Naive B cell (primary cell): ENCODE results near the gene SMCO4. TPM values are rescaled to one million over a fixed set of nuclear protein-coding genes. Genes with fewer than 3 reads are reported as not detected.

ENCODE experiments used
- ATAC-seq, 2 donors: fragments of 150-1000 bp; cut with Tn5 transposase; 2 replicates each; pipeline ENCODE4 v1.10.0; 2021; ENCODE audit warnings: low read depth in 2 of 2, mild to moderate bottlenecking in 2 of 2, moderate library complexity in 2 of 2
- DNase-seq: peaks from one replicate; pipeline ENCODE4 v3.0.0; 2022
- H3K27ac Mint-ChIP-seq, 6 donors: one replicate each; pipeline ENCODE4 v1.8.0; 2020 to 2022; ENCODE audit warnings: mild to moderate bottlenecking in 6 of 6, mixed read lengths in 6 of 6, moderate library complexity in 5 of 6, inconsistent platforms in 2 of 6
- H3K27me3 Mint-ChIP-seq, 3 donors: one replicate each; pipeline ENCODE4 v1.8.0; 2021 to 2022; ENCODE audit warnings: mixed read lengths in 3 of 3, mild to moderate bottlenecking in 1 of 3
- H3K36me3 Mint-ChIP-seq, 2 donors: one replicate each; pipeline ENCODE4 v1.8.0; 2020 to 2022; ENCODE audit warnings: mixed read lengths in 2 of 2, inconsistent platforms in 1 of 2, mild to moderate bottlenecking in 1 of 2
- H3K4me1 Mint-ChIP-seq, 3 donors: one replicate each; pipeline ENCODE4 v1.8.0; 2020 to 2022; ENCODE audit warnings: mixed read lengths in 3 of 3, inconsistent platforms in 1 of 3, mild to moderate bottlenecking in 1 of 3, moderate library complexity in 1 of 3
- H3K4me3 Mint-ChIP-seq, 8 donors: one replicate each; pipeline ENCODE4 v1.8.0; 2020 to 2022; ENCODE audit warnings: mild to moderate bottlenecking in 8 of 8, mixed read lengths in 8 of 8, moderate library complexity in 8 of 8, inconsistent platforms in 2 of 8
- H3K9me3 Mint-ChIP-seq, 7 donors: one replicate each; pipeline ENCODE4 v1.8.0; 2020 to 2022; ENCODE audit warnings: mixed read lengths in 7 of 7, mild to moderate bottlenecking in 5 of 7, inconsistent platforms in 2 of 7, moderate library complexity in 1 of 7
- polyA plus RNA-seq, 6 donors: library from polyadenylated mRNA; unstranded; fragments of 300-500 nt; fragmentation: Illumina TruSeq; gene quantifications; one replicate each; pipeline ENCODE4 v1.2.3, GENCODE V29; 2021; ENCODE audit warnings: low read depth in 6 of 6

SMCO4 gene
- polyA plus RNA-seq, 6 donors from 2014 or later = 1.2 to 63.3 (median 2.7) TPM; not detected in 1

DNA sequence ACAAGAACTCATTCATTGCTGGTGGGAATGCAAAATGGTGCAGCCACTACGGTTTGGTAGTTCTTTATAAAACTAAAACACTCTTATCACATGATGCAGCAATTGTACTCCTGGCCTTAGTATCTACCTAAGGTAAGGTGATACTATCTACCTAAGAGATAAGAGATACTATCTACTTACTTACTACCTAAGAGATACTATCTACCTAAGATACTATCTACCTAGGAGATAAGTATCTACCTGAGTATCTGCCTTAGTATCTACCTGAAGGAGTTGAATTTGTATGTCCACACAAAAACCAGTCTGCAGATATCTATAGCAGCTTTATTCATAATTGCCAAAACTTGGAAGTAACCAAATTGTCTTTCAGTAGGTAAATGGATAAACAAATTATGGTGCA lies 29.0 kb upstream of the SMCO4 start:
- Mint-ChIP-seq H3K27ac (no peak overlapping the region), H3K9me3 (peaks cover 0 to 2% (median 0%) of the 10 kb centered on the region in 7 donors), H3K36me3 (no peaks in the 10 kb centered on the region), H3K4me3 (no peak overlapping the region), H3K4me1 (no peaks in the 10 kb centered on the region), H3K27me3 (peaks cover 5 to 11% (median 5%) of the 10 kb centered on the region in 3 donors)
- DNase-seq (no peak), ATAC-seq (no peak)

DNA sequence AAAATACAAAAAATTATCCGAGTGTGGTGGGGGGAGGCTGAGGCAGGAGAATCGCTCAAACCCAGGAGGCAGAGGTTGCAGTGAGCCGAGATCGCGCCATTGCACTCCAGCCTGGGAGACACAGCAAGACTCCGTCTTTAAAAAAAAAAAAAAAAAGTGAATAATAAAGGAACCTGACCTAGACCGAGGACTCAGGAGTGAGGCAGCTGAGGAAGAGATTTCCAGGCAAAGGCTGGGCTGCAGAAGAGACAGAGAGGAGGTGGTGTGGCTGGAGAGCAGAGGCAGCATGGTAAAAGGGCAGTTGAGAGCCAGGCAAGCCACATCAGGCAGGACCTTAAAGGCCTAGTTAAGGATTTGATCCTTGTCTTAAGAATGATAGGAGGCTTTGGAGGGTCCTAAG lies 28.4 kb upstream of the SMCO4 start:
- peaks cover 0 to 2% (median 0%) of the 10 kb centered on the region in 7 donors for H3K9me3 Mint-ChIP-seq
- no peak overlapping the region for H3K27ac Mint-ChIP-seq
- no peak for DNase-seq
- ATAC-seq = no peak
- no peak overlapping the region for H3K4me3 Mint-ChIP-seq
- peaks cover 5 to 11% (median 5%) of the 10 kb centered on the region in 3 donors for H3K27me3 Mint-ChIP-seq
- no peaks in the 10 kb centered on the region for H3K4me1 Mint-ChIP-seq
- H3K36me3 Mint-ChIP-seq = no peaks in the 10 kb centered on the region

DNA sequence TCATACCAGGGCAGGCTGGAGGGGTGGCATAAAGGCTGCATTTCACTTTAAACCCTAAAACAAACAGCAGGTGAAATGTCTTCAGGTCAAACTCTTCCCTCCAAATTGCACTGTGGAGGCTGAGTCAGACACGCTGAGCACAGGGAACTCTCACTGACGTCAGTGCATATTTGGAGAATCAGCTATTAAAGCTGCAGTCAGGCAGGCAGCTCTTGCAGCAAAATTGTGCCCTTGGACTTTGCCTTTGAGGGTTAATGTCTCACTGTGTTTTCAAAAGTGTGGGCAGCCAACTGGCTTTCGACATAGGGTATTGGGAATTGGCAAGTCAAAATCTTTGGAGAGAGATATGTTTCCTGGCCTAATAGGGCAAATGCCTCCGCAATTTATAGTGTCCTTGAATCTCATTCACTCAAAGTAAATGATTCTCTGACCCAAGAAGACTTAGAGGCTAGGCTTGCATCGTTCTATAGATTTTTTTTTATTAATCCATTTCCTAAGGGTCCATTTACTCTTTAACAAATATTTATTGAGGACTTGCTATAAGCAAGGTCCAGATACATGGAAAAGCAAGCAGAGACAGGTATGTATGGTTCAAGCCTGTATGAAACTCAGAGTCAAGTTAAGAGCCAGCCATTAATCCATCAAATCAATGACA lies 27.7 kb upstream of the SMCO4 start:
- peaks cover 0 to 2% (median 0%) of the 10 kb centered on the region in 7 donors for H3K9me3 Mint-ChIP-seq
- H3K36me3 Mint-ChIP-seq = no peaks in the 10 kb centered on the region
- H3K4me1 Mint-ChIP-seq = no peaks in the 10 kb centered on the region
- no peak for ATAC-seq
- H3K27ac Mint-ChIP-seq = no peak overlapping the region
- no peak overlapping the region for H3K4me3 Mint-ChIP-seq
- peaks cover 4 to 6% (median 5%) of the 10 kb centered on the region in 3 donors for H3K27me3 Mint-ChIP-seq
- DNase-seq = no peak

DNA sequence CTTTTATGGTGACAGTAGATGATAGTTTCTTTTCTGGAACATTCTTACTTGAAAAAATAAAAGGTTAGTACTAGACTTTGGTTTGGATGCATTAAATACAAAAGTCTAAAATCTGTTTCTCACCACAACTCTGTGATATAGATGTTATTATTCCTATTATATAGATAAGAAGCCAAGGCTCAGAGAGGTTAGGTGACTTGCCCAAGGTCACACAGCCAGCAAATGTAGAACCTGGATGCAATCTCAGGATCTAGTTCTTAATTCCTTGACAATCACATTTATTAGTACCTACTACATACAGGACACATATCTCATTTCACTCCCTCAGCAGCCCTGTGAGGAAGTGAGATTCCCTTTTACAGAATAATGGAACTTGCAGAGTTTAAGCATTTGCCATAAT lies 26.3 kb upstream of the SMCO4 start:
- no peak overlapping the region for H3K27ac Mint-ChIP-seq
- no peak for DNase-seq
- no peaks in the 10 kb centered on the region for H3K36me3 Mint-ChIP-seq

DNA sequence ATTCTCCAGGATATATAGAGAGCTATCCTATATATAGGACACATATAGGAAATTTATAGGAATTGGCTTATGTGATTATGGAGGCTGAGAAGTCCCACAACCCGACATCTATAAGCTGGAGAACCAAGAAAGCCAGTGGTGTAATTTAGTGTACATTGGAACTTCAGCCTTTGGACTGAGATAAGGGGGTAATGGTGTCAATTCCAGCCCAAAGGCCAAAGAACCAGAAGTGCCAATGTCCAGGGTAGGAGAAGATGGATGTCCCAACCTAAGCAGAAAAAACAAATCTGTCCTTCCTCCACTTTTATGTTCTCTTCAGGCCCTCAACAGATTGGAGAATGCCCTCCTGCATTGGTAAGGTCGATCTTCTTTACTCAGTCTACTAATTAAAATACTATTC lies 25.5 kb upstream of the SMCO4 start:
- Mint-ChIP-seq H3K4me1 (no peaks in the 10 kb centered on the region), H3K4me3 (no peak overlapping the region), H3K27me3 (peaks cover 0 to 20% (median 16%) of the 10 kb centered on the region in 3 donors), H3K36me3 (no peaks in the 10 kb centered on the region), H3K27ac (no peak overlapping the region), H3K9me3 (peaks cover 0 to 2% (median 0%) of the 10 kb centered on the region in 7 donors)
- no peak for ATAC-seq
- no peak for DNase-seq

More for the DNA sequence above, 26.3 kb upstream of the SMCO4 start:
- H3K4me3 Mint-ChIP-seq = no peak overlapping the region
- peaks cover 0 to 12% (median 12%) of the 10 kb centered on the region in 3 donors for H3K27me3 Mint-ChIP-seq
- peaks cover 0 to 2% (median 0%) of the 10 kb centered on the region in 7 donors for H3K9me3 Mint-ChIP-seq
- no peak for ATAC-seq
- H3K4me1 Mint-ChIP-seq = no peaks in the 10 kb centered on the region

DNA sequence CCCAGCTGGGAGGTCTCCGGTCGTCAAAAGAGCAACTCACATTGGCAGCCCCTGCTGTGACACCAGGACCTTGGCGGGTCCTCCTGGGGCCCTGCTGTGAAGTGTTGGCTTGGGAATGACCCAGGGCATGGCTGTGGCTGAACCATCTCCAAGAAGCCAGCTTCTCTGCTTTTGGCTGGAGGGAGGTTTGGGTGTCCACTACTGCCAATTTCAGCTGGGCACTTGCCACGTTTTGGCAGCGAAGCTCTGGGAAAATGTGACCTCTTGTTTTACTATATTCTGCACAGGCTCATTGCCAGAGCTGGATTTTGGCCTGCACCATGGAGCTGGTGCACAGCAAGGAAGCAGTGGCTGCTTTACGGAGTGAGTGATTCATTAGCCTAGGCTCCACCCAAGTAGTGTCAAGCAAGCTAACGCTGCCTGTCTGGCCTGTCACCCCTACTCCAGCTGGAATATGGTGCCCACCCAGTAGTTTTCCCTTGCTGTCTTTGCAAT lies 24.3 kb upstream of the SMCO4 start:
- H3K36me3 Mint-ChIP-seq = no peaks in the 10 kb centered on the region
- H3K4me1 Mint-ChIP-seq = no peaks in the 10 kb centered on the region
- DNase-seq = no peak
- ATAC-seq = no peak
- H3K4me3 Mint-ChIP-seq = no peak overlapping the region
- H3K27ac Mint-ChIP-seq = no peak overlapping the region
- H3K27me3 Mint-ChIP-seq = peaks cover 0 to 30% (median 17%) of the 10 kb centered on the region in 3 donors
- peaks cover 0 to 3% (median 0%) of the 10 kb centered on the region in 7 donors for H3K9me3 Mint-ChIP-seq

DNA sequence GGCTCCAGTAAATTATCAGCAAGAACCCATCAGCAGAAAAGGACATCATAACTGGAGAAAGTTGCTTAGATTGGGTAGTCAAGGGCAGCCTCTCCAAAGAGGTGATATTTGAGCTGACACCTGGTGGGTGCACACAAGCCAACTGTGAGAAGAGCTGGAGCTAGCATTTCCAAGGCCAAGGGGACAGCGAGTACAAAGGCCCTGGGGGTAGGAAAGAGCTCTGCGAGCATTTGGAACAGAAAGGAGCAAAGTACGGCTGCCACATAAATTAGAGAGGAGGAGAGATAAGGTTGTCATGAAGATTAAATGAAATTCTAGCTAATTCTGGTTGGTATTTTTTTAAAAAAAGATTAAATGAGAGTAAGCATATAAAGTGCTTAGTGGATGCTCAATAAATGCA lies 21.7 kb upstream of the SMCO4 start:
- Mint-ChIP-seq H3K36me3 (no peaks in the 10 kb centered on the region), H3K27me3 (peaks cover 0 to 30% (median 17%) of the 10 kb centered on the region in 3 donors), H3K4me3 (no peak overlapping the region), H3K9me3 (peaks cover 0 to 2% (median 0%) of the 10 kb centered on the region in 7 donors), H3K27ac (no peak overlapping the region), H3K4me1 (no peaks in the 10 kb centered on the region)
- no peak for DNase-seq
- no peak for ATAC-seq

DNA sequence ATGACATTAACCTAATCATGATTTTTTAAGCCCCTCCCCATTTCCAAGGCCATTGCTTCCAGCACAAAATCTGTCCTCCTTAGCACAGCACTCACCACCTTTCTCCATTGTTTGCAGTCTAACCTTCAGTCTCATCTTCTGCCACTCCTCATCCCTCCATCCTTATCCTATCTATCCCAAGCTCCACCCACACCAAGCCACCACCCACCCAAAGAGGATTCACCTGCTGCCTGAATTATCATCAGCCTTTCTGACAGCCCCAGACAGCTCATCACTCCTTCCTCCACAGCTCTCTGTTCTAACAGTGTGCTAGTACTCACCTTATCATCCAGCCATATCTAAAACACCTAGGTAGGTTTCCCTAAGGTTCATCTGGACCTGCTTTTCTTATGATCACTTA lies 20.7 kb upstream of the SMCO4 start:
- no peaks in the 10 kb centered on the region for H3K4me1 Mint-ChIP-seq
- ATAC-seq (no peak), DNase-seq (no peak)
- H3K27ac Mint-ChIP-seq = no peak overlapping the region
- H3K9me3 Mint-ChIP-seq = peaks cover 0 to 2% (median 0%) of the 10 kb centered on the region in 7 donors
- H3K27me3 Mint-ChIP-seq = peaks cover 4 to 30% (median 15%) of the 10 kb centered on the region in 3 donors
- H3K36me3 Mint-ChIP-seq = no peaks in the 10 kb centered on the region
- no peak overlapping the region for H3K4me3 Mint-ChIP-seq

DNA sequence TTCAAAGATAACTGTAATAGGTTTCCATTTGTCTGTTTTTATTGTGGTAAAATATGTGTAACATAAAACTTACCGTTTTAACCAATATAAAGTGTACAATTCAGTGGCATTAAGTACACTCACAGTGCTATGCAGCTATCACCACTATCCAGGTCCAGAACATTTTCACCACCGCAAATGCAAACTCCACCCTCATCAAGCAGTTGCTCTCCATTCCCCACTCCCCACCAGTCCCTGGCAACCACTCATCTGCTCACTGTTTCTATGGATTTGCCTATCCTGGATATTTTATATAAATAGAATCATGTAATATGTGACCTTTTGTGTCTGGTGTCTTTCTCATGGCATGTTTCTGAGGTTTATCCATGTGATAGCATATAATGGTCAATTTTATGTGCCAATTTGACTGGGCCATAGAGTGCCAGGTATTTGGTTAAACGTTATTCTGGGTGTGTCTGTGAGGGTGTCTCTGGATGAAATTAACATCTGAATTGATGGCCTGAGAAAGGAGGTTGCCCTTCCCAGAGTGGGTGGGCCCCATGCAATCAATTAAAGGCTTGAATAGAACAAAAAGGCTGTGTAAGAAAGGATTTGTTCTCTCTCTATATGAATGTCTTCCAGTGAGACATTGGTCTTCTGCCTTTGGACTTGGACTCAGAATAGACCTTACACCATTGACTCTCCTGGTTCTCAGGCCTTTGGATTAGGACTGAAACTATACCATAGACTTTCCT lies 17.2 kb upstream of the SMCO4 start:
- ATAC-seq (no peak), DNase-seq (no peak)
- H3K27me3 Mint-ChIP-seq = peaks cover 15 to 51% (median 31%) of the 10 kb centered on the region in 3 donors
- H3K27ac Mint-ChIP-seq = no peak overlapping the region
- peaks cover 0 to 2% (median 0%) of the 10 kb centered on the region in 7 donors for H3K9me3 Mint-ChIP-seq
- no peaks in the 10 kb centered on the region for H3K36me3 Mint-ChIP-seq
- H3K4me1 Mint-ChIP-seq = no peaks in the 10 kb centered on the region
- no peak overlapping the region for H3K4me3 Mint-ChIP-seq

DNA sequence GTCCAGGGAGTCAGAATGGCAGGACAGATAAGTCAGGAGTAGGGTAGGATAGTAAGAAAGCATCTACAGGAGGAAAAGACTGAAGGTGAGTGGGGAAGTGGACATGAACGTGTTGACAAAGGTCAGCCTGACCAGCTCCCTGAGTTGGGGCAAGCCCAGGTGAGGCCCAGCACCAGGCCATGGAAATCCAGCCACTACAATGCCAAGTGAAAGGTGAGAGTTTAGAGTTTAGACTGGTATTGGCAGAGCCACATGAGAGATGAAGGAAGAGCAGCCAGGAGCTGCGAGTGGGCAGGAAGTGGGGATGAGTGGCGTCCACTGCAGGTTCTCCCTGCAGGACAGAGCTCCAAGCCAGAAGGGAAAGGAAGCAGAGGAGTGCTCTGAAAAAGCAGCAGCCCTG lies 16.5 kb upstream of the SMCO4 start:
- H3K36me3 Mint-ChIP-seq = no peaks in the 10 kb centered on the region
- no peak for ATAC-seq
- peaks cover 0 to 2% (median 0%) of the 10 kb centered on the region in 7 donors for H3K9me3 Mint-ChIP-seq
- no peak overlapping the region for H3K4me3 Mint-ChIP-seq
- no peak for DNase-seq
- H3K27me3 Mint-ChIP-seq = peaks cover 21 to 51% (median 32%) of the 10 kb centered on the region in 3 donors
- H3K4me1 Mint-ChIP-seq = no peaks in the 10 kb centered on the region
- H3K27ac Mint-ChIP-seq = peak overlapping the region in 2 of 6 donors; percentile 46 to 57

DNA sequence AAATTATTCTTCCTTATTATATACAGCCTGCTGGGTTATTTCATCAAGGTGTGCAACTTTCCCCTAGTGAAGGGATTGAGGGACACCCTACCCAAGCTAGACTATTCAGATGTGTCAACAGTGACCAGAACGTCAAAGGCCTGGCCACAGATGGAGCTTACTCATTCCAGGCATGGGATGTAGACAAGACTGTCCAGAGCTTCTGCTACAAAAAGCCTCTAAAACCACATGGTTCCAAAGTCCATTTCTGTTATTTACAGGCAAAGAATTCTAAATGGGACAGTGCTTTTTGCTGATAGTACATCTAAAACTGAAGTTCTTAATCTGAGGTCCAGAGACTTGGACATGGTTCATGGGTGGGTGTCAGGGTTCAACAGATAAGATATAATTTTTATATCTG lies 9.7 kb upstream of the SMCO4 start:
- Mint-ChIP-seq H3K4me1 (no peaks in the 10 kb centered on the region), H3K9me3 (no peaks in the 10 kb centered on the region), H3K36me3 (no peaks in the 10 kb centered on the region), H3K27ac (peak overlapping the region in 1 of 6 donors; percentile 30), H3K4me3 (no peak overlapping the region), H3K27me3 (peaks cover 27 to 37% (median 30%) of the 10 kb centered on the region in 3 donors)
- ATAC-seq (no peak), DNase-seq (no peak)

DNA sequence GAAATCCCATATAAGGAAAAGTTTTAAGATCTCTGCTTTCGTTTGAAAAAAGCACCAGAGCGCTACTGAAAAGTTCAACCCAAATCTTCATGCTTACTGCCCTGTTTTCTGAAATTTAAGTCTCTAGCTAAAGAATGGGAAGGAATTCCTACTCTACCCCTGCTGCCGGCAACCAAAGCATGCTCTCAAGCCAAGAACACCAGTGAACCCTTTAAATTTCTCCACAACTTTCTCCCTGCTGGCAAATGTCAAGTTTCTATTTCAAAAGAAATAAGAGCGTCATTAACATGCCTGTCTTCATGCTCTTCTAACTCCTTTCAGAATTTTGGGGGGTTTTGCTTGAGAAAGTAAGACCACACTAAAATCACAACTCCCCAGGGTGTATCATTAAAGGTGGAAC lies 6.8 kb upstream of the SMCO4 start:
- Mint-ChIP-seq H3K9me3 (no peaks in the 10 kb centered on the region), H3K4me3 (no peak overlapping the region), H3K4me1 (no peaks in the 10 kb centered on the region), H3K27ac (peak overlapping the region in 1 of 6 donors; percentile 4), H3K27me3 (peaks cover 12 to 22% (median 15%) of the 10 kb centered on the region in 3 donors), H3K36me3 (no peaks in the 10 kb centered on the region)
- no peak for ATAC-seq
- DNase-seq = no peak

DNA sequence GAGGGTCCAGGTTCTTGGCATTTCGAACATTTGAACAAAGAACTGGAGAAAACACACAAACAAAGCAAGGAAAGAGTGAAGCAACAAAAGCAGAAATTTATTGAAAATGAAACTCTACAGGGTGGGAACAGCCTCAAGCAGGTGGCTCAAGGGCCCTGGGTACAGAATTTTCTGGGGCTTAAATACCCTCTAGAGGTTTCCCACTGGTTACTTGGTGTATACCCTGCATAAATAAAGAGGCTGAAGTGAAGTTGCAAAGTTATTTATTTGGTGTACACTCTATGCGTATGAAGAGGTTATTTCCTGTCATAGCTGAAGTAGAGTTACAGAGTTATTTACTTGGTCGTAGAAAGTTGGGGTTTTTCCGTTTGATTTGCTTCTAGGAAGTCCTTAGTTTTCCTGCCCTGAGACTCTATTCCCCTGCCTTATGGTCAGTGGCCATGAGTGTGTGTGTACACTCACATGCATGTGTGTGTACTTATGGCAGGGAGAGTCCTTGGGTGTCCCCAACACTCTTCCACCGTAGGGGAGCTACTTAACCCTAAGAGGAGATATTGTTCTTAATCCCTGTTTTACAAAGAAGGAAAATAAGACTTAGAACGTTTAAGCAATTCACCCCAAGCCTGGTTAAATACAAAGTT lies 5.6 kb upstream of the SMCO4 start:
- no peak for ATAC-seq
- no peak for DNase-seq
- H3K9me3 Mint-ChIP-seq = no peaks in the 10 kb centered on the region
- H3K36me3 Mint-ChIP-seq = no peaks in the 10 kb centered on the region
- H3K4me1 Mint-ChIP-seq = peaks cover 0 to 7% (median 4%) of the 10 kb centered on the region in 3 donors
- no peak overlapping the region for H3K4me3 Mint-ChIP-seq
- H3K27me3 Mint-ChIP-seq = peaks cover 3 to 20% (median 16%) of the 10 kb centered on the region in 3 donors
- no peak overlapping the region for H3K27ac Mint-ChIP-seq
